ENCODE measurements around the gene RPGRIP1.
"Not testable (repeated sequence)": the region's sequence is repeated elsewhere in the genome, so short reads cannot be mapped to it uniquely, and the experiment has no call there.

GRCh38 chr14:21281917-21282316, 2.0 kb downstream of the RPGRIP1 start:
- TF ChIP-seq, protein P1, sequence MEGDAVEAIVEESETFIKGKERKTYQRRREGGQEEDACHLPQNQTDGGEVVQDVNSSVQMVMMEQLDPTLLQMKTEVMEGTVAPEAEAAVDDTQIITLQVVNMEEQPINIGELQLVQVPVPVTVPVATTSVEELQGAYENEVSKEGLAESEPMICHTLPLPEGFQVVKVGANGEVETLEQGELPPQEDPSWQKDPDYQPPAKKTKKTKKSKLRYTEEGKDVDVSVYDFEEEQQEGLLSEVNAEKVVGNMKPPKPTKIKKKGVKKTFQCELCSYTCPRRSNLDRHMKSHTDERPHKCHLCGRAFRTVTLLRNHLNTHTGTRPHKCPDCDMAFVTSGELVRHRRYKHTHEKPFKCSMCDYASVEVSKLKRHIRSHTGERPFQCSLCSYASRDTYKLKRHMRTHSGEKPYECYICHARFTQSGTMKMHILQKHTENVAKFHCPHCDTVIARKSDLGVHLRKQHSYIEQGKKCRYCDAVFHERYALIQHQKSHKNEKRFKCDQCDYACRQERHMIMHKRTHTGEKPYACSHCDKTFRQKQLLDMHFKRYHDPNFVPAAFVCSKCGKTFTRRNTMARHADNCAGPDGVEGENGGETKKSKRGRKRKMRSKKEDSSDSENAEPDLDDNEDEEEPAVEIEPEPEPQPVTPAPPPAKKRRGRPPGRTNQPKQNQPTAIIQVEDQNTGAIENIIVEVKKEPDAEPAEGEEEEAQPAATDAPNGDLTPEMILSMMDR (IDR thresholded peaks at IDR 0.05; ENCODE audit: poor library complexity, severe bottlenecking), result not testable (repeated sequence)
- TF ChIP-seq EZH2 (IDR thresholded peaks at IDR 0.05; ENCODE audit: borderline replicate concordance, insufficient read depth, low read length, poor library complexity, severe bottlenecking); EP300 (conservative IDR thresholded peaks at IDR 0.05; ENCODE audit: poor library complexity, severe bottlenecking); RAD21 (conservative IDR thresholded peaks at IDR 0.05); POLR2AphosphoS5 (IDR thresholded peaks at IDR 0.05); TAF1 (IDR thresholded peaks at IDR 0.05; ENCODE audit: low read depth): not testable (repeated sequence)
- TF ChIP-seq, protein P2, sequence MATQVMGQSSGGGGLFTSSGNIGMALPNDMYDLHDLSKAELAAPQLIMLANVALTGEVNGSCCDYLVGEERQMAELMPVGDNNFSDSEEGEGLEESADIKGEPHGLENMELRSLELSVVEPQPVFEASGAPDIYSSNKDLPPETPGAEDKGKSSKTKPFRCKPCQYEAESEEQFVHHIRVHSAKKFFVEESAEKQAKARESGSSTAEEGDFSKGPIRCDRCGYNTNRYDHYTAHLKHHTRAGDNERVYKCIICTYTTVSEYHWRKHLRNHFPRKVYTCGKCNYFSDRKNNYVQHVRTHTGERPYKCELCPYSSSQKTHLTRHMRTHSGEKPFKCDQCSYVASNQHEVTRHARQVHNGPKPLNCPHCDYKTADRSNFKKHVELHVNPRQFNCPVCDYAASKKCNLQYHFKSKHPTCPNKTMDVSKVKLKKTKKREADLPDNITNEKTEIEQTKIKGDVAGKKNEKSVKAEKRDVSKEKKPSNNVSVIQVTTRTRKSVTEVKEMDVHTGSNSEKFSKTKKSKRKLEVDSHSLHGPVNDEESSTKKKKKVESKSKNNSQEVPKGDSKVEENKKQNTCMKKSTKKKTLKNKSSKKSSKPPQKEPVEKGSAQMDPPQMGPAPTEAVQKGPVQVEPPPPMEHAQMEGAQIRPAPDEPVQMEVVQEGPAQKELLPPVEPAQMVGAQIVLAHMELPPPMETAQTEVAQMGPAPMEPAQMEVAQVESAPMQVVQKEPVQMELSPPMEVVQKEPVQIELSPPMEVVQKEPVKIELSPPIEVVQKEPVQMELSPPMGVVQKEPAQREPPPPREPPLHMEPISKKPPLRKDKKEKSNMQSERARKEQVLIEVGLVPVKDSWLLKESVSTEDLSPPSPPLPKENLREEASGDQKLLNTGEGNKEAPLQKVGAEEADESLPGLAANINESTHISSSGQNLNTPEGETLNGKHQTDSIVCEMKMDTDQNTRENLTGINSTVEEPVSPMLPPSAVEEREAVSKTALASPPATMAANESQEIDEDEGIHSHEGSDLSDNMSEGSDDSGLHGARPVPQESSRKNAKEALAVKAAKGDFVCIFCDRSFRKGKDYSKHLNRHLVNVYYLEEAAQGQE (IDR thresholded peaks at IDR 0.05; ENCODE audit: borderline replicate concordance), result not testable (repeated sequence)

Data from neural cell (in vitro differentiated cells).